Type B pancreatic cell (in vitro differentiated cells): ENCODE results near the gene OR2D2. TPM values are rescaled to one million over a fixed set of nuclear protein-coding genes. Genes with fewer than 3 reads are reported as not detected.
A peak's percentile ranks its signal among the peaks of the same experiment; 100 is the strongest.
"Not testable (repeated sequence)": the region's sequence is repeated elsewhere in the genome, so short reads cannot be mapped to it uniquely, and the experiment has no call there.

ENCODE experiments used
- DNase-seq: peaks from one replicate; pipeline ENCODE4 v3.0.0; 2021; ENCODE audit warnings: mixed read lengths; ENCODE audit not compliant: unreplicated experiment; ENCODE audit errors: extremely low spot score
- H3K27ac Mint-ChIP-seq: 2 replicates; pipeline ENCODE4 v1.8.0; 2021; ENCODE audit warnings: mild to moderate bottlenecking, mixed read lengths
- H3K27me3 Mint-ChIP-seq: 2 replicates; pipeline ENCODE4 v1.8.0; 2021; ENCODE audit warnings: mixed read lengths
- H3K36me3 Mint-ChIP-seq: 2 replicates; pipeline ENCODE4 v1.8.0; 2021; ENCODE audit warnings: mixed read lengths
- H3K4me1 Mint-ChIP-seq: one replicate; pipeline ENCODE4 v1.8.0; 2021; ENCODE audit warnings: mixed read lengths; ENCODE audit not compliant: unreplicated experiment
- H3K4me3 Mint-ChIP-seq: 2 replicates; pipeline ENCODE4 v1.8.0; 2021; ENCODE audit warnings: mild to moderate bottlenecking, mixed read lengths
- H3K9me3 Mint-ChIP-seq: 2 replicates; pipeline ENCODE4 v1.8.0; 2021; ENCODE audit warnings: mixed read lengths
- total RNA-seq: library from RNA; stranded (reverse); gene quantifications from 2 replicates; pipeline ENCODE4 v1.2.1, GENCODE V29; 2021; ENCODE audit warnings: low replicate concordance
- TF ChIP-seq, protein P1 (sequence below): fragments of 200-600 bp; sonication (generic); conservative IDR thresholded peaks from 2 replicates; pipeline ENCODE4 v1.5.0; 2021; ENCODE audit warnings: antibody characterized with exemption, mild to moderate bottlenecking

The OR2D2 gene
- total RNA-seq, 1 donor from 2014 or later, result 0.27 TPM

DNA sequence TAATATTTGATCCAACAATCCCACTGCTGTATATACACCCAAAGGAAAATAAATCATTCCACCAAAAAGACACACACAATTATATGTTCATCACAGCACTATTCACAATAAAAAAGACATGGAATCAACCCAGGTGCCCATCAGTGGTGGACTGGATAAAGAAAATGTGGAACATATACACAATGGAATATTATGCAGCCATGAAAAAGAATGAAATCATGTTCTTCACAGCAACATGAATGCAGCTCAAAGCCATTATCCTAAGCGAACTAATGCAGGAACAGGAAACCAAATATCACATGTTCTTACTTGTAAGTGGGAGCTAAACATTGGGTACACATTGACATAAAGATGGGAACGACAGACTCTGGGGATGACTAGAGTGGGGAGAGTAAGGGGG lies 27.4 kb upstream of the OR2D2 start:
- DNase-seq, result no peak
- no peaks in the 10 kb centered on the region for H3K36me3 Mint-ChIP-seq
- no peaks in the 10 kb centered on the region for H3K9me3 Mint-ChIP-seq
- H3K27me3 Mint-ChIP-seq, result no peaks in the 10 kb centered on the region
- TF ChIP-seq, protein P1, sequence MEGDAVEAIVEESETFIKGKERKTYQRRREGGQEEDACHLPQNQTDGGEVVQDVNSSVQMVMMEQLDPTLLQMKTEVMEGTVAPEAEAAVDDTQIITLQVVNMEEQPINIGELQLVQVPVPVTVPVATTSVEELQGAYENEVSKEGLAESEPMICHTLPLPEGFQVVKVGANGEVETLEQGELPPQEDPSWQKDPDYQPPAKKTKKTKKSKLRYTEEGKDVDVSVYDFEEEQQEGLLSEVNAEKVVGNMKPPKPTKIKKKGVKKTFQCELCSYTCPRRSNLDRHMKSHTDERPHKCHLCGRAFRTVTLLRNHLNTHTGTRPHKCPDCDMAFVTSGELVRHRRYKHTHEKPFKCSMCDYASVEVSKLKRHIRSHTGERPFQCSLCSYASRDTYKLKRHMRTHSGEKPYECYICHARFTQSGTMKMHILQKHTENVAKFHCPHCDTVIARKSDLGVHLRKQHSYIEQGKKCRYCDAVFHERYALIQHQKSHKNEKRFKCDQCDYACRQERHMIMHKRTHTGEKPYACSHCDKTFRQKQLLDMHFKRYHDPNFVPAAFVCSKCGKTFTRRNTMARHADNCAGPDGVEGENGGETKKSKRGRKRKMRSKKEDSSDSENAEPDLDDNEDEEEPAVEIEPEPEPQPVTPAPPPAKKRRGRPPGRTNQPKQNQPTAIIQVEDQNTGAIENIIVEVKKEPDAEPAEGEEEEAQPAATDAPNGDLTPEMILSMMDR, result no peak
- H3K27ac Mint-ChIP-seq, result no peak overlapping the region
- H3K4me1 Mint-ChIP-seq, result no peaks in the 10 kb centered on the region
- no peak overlapping the region for H3K4me3 Mint-ChIP-seq

GRCh38 chr11:6911948-6912347 lies 19.6 kb upstream of the OR2D2 start:
- Mint-ChIP-seq H3K27ac (no peak overlapping the region), H3K36me3 (no peaks in the 10 kb centered on the region), H3K4me3 (no peak overlapping the region), H3K27me3 (no peaks in the 10 kb centered on the region), H3K4me1 (no peaks in the 10 kb centered on the region), H3K9me3 (no peaks in the 10 kb centered on the region)
- no peak for DNase-seq
- TF ChIP-seq, protein P1, result no peak

GRCh38 chr11:6911378-6911777 lies 19.1 kb upstream of the OR2D2 start:
- H3K36me3 Mint-ChIP-seq, result no peaks in the 10 kb centered on the region
- H3K4me1 Mint-ChIP-seq, result no peaks in the 10 kb centered on the region
- TF ChIP-seq, protein P1, result no peak
- no peak overlapping the region for H3K4me3 Mint-ChIP-seq
- no peaks in the 10 kb centered on the region for H3K9me3 Mint-ChIP-seq
- H3K27me3 Mint-ChIP-seq, result no peaks in the 10 kb centered on the region
- no peak for DNase-seq
- no peak overlapping the region for H3K27ac Mint-ChIP-seq

DNA sequence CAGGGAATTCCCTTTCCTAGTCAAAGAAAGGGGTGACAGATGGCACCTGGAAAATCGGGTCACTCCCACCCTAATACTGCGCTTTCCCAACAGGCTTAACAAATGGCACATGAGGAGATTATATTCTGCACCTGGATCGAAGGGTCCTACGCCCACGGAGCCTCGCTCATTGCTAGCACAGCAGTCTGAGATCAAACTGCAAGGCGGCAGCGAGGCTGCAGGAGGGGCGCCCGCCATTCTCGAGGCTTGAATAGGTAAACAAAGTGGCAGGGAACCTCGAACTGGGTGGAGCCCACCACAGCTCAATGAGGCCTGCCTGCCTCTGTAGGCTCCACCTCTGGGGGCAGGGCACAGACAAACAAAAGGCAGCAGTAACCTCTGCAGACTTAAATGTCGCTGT lies 12.5 kb upstream of the OR2D2 start:
- DNase-seq, H3K9me3 Mint-ChIP-seq, H3K27ac Mint-ChIP-seq, H3K27me3 Mint-ChIP-seq, H3K36me3 Mint-ChIP-seq, H3K4me1 Mint-ChIP-seq, H3K4me3 Mint-ChIP-seq: not testable (repeated sequence)

DNA sequence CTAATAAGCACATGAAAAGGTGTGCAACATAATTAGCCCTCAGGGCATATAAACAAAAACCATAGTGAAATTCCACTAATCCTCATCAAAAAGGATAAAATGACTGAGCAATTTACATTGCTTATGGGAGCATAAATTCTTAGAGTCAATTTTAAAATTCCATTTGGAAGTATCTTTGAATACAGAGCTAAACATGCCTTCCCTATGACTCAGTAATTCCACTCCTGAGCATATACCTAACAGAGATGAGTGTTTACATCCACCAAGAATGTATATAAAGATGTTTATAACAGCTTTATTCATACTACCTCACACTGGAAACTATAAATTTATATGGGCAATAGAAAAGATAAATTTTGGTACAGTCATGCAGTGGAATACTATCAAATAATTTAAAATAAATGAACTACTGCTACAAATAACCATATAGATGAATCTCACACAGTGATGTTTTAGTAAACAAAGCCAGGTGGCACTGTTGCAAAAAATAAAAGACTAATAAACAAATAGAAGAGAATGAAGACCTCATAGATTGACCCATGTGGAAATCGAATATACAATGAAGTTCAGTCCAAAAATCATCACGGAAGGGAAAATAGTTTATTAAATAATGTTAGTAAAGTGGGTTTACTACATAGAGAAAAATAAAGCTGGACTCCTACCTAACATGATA lies 8.2 kb upstream of the OR2D2 start:
- Mint-ChIP-seq H3K27me3 (peaks cover 3% of the 10 kb centered on the region), H3K4me3 (no peak overlapping the region)

DNA sequence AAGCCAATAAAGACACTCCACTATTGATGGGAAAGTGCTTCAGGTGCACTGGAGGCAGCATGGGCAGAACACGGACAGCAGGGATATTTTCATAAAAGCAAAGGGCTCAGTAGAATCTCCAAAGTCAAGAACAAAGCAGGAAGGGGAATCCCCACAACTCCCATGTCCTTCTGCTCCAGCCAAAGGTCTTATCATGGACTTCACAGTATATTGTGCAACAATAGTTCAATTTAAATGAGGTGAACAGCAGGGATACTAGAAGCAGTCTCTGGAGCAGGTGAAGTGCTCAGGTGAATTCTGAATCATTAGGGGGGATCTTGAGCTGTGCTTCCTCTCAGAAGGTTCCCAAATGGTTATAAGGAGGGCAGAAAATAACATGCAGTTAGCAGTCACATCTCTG lies 6.6 kb upstream of the OR2D2 start:
- no peaks in the 10 kb centered on the region for H3K9me3 Mint-ChIP-seq
- no peak for DNase-seq
- no peak overlapping the region for H3K4me3 Mint-ChIP-seq
- H3K36me3 Mint-ChIP-seq, result no peaks in the 10 kb centered on the region
- H3K27me3 Mint-ChIP-seq, result peaks cover 3% of the 10 kb centered on the region
- no peak overlapping the region for H3K27ac Mint-ChIP-seq
- TF ChIP-seq, protein P1, result no peak
- no peaks in the 10 kb centered on the region for H3K4me1 Mint-ChIP-seq

More for the DNA sequence above, 8.2 kb upstream of the OR2D2 start:
- Mint-ChIP-seq H3K27ac (no peak overlapping the region), H3K4me1 (no peaks in the 10 kb centered on the region), H3K9me3 (no peaks in the 10 kb centered on the region), H3K36me3 (no peaks in the 10 kb centered on the region)
- DNase-seq, result no peak
- TF ChIP-seq, protein P1, result peak; percentile 18
